Epithelial cell of esophagus (primary cell): ENCODE results near the gene GLB1L3.

ENCODE experiments used
- DNase-seq: peaks from one replicate; pipeline ENCODE4 v3.0.0; 2010; ENCODE audit warnings: low read depth
- H3K4me3 ChIP-seq: 2 replicates; pipeline ENCODE4 v1.5.1; 2011; ENCODE audit warnings: mild to moderate bottlenecking, low read length, control low read depth
- TF ChIP-seq, protein P1 (sequence below): IDR thresholded peaks from 2 replicates; pipeline ENCODE4 v1.5.1; 2011; ENCODE audit warnings: low read depth, mild to moderate bottlenecking, low read length, control low read depth, inconsistent platforms; ENCODE audit not compliant: insufficient read depth; ENCODE audit errors: missing control alignments

The GLB1L3 gene

GRCh38 chr11:134365011-134365925, 89.1 kb downstream of the GLB1L3 start:
- no peak for DNase-seq
- no peak overlapping the region for H3K4me3 ChIP-seq
- TF ChIP-seq, protein P1, sequence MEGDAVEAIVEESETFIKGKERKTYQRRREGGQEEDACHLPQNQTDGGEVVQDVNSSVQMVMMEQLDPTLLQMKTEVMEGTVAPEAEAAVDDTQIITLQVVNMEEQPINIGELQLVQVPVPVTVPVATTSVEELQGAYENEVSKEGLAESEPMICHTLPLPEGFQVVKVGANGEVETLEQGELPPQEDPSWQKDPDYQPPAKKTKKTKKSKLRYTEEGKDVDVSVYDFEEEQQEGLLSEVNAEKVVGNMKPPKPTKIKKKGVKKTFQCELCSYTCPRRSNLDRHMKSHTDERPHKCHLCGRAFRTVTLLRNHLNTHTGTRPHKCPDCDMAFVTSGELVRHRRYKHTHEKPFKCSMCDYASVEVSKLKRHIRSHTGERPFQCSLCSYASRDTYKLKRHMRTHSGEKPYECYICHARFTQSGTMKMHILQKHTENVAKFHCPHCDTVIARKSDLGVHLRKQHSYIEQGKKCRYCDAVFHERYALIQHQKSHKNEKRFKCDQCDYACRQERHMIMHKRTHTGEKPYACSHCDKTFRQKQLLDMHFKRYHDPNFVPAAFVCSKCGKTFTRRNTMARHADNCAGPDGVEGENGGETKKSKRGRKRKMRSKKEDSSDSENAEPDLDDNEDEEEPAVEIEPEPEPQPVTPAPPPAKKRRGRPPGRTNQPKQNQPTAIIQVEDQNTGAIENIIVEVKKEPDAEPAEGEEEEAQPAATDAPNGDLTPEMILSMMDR, result no peak

DNA sequence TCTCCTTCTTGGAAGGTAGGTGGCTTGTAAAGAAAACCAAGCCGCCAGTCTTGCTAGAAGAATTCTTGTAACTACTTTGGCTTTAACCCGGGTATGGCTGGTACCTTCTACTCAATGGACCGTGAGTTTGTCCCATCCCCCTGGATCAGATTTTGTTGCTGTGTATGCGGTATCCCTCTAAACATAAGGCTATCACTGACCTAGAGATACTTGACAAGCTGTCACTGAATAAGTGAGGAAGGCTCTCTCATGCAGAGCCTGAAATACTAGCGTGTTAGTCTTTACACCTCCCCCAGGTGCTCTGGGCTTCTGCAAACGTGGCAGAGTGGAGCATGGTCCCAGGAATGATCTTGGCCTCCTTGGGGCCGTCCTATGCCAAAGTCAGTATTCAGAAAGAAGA, 90.1 kb downstream of the GLB1L3 start:
- no peak overlapping the region for H3K4me3 ChIP-seq
- TF ChIP-seq, protein P1, result no peak
- DNase-seq, result no peak

DNA sequence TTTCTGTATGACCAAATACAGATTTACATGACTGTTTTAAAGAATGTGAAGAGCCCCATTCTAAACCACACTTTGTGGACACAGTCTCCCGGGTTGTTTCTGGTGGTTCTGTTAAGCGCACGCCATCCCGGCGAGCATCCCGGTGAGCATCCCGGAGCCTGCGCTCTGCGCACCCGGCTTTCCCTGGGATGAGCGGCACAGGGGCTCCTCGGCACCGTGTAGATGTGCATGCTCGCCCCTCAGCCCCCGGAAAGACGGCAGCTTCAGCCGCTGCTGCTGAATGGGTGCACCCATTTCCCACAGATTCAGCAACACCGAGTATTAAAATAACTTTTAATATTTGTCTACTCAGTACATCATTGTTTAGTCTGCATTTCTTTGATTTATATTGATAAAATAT, 91.6 kb downstream of the GLB1L3 start:
- no peak overlapping the region for H3K4me3 ChIP-seq

More for the DNA sequence above, 91.6 kb downstream of the GLB1L3 start:
- no peak for DNase-seq
- TF ChIP-seq, protein P1, result no peak
